ENCODE results near the gene NDUFB7.

NDUFB7 gene

GRCh38 chr19:14517840-14518505, 53.9 kb downstream of the NDUFB7 start, which contains the start of gene DNAJB1:
Gene DNAJB1, minus strand, starts transcription at chr19:14518397. Its CDS starts 48 bp downstream, at chr19:14518349.
- peak; percentile 77 to 81 for DNase-seq (ENCODE audit: low read depth in 1 of 2, low spot score in 1 of 2)
- no peak for TF ChIP-seq JUND (IDR thresholded peaks at IDR 0.05; ENCODE audit: low read depth)
- in situ Hi-C loops (cut with HindIII; ENCODE audit: low pct_unique_long_range_greater_than_20kb, low sequenced_read_pairs), result no loop called here

GRCh38 chr19:14517446-14517839, 54.4 kb downstream of the NDUFB7 start:
- in situ Hi-C loops (cut with HindIII; ENCODE audit: low pct_unique_long_range_greater_than_20kb, low sequenced_read_pairs), result no loop called here
- no peak for TF ChIP-seq JUND (IDR thresholded peaks at IDR 0.05; ENCODE audit: low read depth)
- DNase-seq (ENCODE audit: low read depth in 1 of 2, low spot score in 1 of 2), result no peak

- TF ChIP-seq JUND (IDR thresholded peaks at IDR 0.05; ENCODE audit: low read depth), result no peak
- in situ Hi-C loops (cut with HindIII; ENCODE audit: low pct_unique_long_range_greater_than_20kb, low sequenced_read_pairs), result no loop called here
- DNase-seq (ENCODE audit: low read depth in 1 of 2, low spot score in 1 of 2), result no peak
Observed at GRCh38 chr19:14516746-14517438, 55.0 kb downstream of the NDUFB7 start.

Data from T47D (cell line).